GM10847 (cell line): Measurements from ENCODE around the gene CLEC16A.

ENCODE experiments used
- POLR2A ChIP-seq: IDR thresholded peaks from 2 replicates; pipeline ENCODE4 v1.6.1; 2011; ENCODE audit not compliant: insufficient read length; ENCODE audit errors: extremely low read depth

The CLEC16A gene

DNA sequence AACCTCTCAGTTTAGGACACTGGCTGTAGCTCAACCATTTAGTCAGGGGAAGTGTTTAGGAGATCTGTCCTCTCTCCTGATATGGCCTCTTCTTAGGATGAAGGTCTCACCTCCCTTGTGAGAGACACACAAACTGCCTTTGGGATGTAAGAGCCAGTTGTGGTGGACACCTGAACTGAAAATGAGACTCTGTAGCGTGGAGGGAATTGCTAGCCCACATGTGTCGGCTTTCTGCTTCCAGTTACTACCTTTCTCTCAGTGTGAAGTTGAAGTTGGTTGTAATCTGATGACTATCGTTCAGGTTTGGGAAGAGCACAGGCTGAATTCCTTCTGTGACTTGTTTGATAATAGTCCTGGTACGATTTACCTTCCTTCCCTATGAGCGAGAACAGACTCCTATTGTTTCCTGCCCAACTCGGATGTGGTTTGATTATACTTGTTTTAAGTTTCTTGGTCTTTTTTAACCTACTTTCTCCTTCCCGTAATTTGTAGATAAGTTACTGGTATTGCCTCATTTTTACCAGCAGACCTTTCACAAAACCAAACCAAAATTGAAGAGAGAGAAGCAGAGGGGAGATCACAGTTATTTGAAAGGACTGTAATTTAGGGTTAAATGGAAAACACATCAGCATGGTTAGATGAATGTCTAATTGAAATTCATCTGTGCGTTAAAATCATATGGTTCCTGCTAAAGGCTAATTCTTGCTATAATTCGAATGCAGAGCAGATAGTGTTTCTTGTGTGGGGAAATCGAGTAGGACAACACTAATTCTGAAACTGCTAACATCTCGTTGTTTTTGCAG lies 43.2 kb downstream of the CLEC16A start:
- TF ChIP-seq POLR2A = no peak

DNA sequence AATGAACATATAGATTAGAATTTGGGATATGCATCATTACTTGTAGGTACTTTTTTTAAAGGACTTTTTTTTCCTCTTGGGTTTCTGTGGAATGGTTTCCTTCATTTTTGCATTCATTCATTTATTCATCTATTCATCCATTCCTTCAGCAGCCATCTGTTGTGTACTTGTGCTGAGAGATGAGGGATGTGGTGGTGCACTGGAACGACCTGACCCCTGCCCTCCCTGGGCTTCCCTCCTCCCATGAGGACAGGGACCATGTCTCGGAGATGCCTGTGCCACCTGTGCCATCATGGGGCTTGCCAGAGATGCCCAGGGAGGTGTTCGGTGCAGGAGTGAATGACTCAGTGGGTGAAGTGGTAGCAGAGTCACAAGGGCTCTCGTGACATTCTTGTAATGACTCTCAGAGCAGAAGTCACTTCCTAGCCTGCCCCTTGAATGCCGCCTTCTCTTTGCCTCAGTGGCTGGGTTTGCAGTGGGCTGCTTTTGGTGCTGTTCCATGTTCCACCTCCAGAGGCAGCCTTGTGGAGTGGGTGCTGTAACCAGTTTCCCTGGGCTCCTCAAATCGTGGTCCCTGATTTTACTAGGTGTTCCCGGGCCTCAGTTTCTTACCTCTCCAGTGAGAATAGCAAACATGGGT lies 43.9 kb downstream of the CLEC16A start:
- TF ChIP-seq POLR2A = no peak

DNA sequence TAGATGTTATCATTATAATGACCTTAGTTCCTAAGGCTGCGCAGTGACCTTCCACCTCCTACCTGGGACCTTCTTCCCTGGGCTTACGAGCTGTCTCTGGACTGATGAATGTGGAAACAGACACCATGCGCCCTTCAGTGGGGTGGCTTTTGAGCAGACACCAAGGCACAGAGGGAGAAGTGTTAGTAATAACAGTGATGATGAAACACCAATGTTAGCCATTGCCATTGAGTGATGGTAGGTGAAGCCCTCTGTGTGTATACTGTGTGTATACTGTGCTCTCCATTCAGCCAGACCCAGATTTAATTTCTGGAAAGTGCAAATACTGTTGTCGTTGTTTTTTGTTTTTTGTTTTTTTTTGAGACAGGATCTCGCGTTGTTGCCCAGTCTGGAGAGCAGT lies 44.5 kb downstream of the CLEC16A start:
- TF ChIP-seq POLR2A = no peak

DNA sequence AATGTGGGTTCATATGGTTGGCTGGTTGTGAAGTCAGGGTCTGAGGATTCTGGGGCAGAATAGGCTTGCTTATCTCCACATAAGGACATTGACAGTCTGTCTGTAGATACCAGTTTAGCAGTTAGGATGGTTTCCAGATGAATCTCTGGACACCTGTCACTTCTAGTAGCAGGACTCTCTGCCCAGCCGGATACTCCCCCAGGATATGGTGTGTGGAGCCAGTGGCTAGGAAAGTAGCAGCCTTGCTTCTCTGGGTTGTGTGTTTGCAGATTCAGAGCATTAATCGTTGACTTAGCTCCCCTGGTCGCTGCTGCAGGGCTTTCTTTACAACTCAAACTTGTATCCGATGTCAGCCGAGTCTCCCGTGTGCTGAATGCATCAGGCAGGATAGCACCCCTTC lies 45.2 kb downstream of the CLEC16A start:
- TF ChIP-seq POLR2A = no peak

DNA sequence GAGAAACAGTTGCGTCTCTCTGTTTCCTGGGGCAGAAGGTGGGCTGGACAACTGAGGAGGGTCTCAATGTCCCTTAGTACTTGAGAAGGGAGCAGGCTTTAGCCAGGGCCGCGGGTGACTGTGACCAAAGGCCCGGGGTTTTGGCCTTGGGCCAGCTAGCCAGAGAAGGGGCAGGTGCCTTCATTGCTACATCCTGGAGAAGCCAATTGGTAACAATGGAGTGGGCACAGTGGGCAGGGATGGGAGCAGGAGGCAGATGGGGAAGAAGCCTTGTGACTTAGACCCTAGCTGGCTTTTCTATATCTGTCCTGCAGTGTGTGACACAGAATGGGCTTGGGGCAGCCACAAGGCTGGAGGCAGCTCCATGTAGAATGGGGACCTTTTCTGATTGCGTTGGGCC lies 46.0 kb downstream of the CLEC16A start:
- TF ChIP-seq POLR2A = no peak

DNA sequence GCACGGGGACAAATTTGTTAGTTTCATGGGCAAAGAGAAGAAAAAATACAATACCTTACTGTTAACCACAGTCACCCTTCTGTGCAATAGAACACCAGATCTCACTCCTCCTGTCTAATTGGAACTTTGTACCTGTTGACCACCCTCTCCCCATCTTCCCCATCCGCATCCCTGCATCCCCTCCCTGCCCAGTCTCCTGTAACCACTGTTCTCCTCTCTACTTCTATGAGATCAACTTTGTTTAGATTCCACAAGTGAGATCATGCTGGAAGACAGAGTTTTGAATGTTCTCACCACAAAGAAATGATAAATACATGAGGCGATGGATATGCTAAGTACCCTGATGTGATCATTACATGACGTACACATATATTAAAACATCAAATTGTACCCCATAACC lies 47.7 kb downstream of the CLEC16A start:
- TF ChIP-seq POLR2A = no peak

DNA sequence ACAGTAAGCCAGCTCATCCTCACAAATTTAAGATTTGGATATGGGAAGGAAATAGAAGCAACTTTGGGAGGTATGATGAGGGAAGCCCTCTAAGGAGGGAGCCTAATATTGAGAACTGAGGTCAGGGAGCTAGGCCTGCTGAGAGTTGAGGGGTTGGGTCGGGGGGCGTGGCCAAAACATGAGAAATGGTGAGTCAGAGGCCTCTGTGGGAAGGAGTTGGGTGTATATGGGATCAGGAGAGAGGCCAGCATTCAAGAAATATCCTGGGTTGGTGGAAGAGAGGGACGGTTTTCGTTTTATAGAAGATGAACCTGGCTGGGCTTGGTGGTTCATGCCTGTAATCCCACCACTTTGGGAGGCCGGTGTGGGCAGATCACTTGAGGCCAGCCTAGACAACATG lies 48.4 kb downstream of the CLEC16A start:
- no peak for TF ChIP-seq POLR2A

DNA sequence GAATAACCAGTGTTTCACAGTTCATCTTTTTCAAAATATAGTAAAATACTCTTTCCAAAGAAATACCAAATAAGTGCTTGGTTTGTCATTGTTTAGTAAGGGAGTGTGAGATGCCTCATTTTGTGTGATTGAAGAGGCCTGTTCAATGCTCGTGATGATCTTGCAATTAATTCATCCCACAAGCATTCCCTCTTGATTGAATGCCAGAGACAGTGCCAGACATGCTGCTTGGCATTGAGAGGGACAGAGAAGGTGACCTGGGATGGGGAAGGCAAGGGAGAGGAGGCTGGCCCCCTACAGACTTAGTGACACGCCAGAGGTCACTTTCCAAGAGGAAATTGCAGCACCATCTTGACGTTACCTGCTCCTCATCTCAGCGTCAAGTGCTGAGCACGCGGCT lies 49.3 kb downstream of the CLEC16A start:
- TF ChIP-seq POLR2A = no peak

DNA sequence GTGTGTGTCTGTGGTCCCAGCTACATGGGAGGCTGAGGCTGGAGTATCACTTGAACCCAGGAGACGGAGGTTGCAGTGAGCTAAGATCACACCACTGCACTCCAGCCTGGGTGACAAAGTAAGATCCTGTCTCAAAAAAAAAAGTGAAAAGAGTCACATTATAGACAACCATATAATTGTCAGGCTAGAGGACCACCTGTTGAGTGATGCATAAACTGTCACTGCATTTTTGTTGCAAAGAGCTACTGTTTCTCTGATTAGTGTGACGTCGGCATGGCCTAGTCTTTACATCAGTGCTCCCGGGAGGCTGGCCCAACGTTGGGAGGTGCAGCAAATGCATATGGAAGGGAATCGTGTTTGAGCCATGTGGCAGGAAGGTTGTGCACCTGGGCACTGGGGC lies 50.2 kb downstream of the CLEC16A start:
- no peak for TF ChIP-seq POLR2A

DNA sequence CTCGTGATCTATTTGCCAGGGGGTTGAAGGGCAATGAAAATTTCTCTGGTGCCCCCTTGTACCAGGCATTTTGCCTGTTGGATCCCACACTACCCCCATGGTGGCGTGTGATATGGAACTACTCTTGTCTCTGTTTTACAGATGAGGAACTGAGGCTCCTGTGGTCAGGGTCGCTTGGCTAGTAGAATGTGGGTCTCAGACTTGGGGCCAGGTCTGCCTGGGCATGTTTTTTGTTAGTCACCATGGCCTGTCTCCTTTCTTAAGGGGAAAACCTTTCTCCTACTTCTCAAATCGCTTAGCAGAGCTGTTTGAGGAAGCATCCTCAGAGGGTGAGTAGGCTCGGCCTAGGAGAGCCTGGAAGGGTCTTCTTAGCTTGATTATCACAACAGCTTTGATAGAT lies 51.2 kb downstream of the CLEC16A start:
- TF ChIP-seq POLR2A = no peak

DNA sequence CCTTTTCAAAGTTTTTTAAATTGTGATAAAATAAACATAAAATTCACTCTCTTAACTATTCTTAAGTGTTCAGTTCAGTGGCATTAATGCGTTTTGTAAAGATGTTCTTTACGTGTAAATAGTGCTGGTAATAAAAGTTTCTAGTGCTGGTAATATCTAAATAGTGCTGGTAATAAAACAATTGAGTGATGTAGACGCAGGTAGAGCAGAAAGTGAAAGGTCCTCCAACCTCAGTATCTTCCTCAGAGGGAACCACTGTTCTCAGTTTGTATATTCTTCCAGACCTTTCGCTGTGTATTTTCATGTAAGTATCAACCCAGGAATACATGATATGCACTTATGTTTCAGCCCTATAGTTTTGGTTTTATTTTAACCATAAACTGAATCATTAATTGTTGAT lies 53.1 kb downstream of the CLEC16A start:
- no peak for TF ChIP-seq POLR2A

DNA sequence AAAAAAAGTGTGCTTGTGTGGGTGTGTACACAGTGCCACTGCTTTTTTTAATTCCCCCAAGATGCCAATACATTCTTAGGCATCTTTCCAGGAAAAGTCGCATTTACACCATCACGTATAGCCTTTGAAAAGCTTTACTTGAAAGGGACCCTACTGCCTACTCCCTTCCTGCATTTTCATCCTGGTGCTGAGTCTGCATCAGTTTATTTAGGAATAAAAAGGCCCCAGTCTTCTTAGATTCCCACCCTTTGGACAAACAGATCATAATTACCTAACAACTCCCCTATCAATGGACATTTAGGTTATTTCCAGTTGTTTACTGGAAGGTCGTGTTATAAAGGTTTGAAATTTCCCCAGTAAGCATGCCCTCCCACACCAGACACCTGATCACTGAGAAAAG lies 54.9 kb downstream of the CLEC16A start:
- TF ChIP-seq POLR2A = no peak

DNA sequence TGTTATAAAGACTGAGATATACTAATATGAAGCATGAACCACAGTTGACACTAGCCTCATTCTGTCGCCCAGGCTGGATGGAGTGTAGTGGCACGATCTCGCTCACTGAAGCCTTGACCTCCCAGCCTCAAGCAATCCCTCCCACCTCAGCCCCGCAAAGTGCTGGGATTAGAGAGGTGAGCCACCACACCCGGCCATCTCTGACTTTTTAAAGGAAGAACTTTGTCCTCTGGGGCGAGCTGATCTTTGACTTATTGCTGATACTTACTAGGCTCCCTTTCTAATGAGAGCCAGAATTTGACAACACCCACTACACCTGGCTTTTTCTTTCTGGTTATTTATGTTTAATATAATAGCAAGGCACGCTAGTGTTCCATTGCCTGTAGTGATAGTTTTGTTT lies 57.2 kb downstream of the CLEC16A start:
- no peak for TF ChIP-seq POLR2A

DNA sequence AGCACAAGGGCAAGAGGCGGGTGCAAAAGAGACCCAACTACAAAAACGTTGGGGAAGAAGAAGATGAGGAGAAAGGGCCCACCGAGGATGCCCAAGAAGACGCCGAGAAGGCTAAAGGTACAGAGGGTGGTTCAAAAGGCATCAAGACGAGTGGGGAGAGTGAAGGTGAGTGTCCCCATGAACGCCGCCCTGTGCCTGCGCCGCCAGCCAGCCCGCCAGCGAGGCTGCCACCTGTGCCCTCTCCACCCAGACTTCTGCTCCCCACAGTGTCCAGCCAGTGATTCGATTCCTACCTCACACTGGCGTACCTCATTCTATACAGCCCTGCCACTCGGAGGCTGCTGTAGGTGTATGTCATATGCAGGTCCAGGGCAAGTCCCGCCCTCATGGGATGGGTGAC lies 58.8 kb downstream of the CLEC16A start:
- TF ChIP-seq POLR2A = no peak

DNA sequence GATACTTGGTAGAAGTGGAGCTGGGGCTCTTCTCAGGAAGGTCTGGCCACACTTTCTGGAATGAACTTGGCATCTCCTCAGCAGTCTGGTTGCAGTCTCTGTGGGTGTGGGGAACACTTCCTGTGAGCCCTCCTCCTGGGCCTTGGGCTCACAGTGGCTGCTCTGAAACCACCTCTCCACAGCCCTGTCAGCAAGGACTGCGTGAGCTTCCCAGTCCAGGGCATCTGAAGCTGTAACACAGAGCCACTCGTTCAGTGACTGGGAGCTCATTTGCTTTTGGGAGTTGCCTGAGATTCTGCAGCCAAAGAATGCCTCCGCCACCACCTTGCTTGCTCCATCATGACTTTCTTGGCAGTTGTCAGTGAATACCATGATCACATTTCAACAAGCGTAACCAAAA lies 60.0 kb downstream of the CLEC16A start:
- no peak for TF ChIP-seq POLR2A

DNA sequence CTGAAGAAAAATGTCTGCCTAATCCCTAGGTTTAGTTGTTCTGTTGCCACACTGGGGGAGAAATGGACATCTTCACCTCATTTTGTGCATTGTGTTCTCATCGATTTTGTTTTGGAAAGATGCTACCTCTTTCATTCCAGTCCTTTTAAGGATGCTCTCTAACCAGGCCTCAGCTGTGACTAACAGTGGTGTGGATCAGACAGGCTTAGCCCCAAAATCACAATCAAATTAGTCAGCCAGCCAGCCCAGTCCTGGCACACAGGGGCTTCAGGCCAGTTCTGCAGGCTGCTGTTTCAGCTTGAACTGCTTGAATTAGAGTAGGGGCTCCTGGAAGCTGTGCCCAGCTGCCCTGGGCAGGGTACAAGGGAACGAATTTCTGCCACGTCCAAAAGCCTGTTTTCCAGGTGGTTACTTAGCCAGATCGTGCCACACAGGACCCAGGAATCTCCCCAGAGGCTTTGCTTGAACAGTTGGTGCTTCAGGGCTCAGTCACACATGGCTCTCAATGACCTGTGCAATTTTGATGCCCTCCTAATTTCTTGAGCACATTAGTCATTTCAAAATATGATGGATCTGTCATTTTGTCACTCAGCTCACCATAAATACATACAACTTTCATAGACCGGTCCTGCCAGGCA lies 60.7 kb downstream of the CLEC16A start:
- no peak for TF ChIP-seq POLR2A
